ENCODE measurements around the gene RFTN2.
"Not testable (repeated sequence)": the region's sequence is repeated elsewhere in the genome, so short reads cannot be mapped to it uniquely, and the experiment has no call there.

RFTN2 gene, protein sequence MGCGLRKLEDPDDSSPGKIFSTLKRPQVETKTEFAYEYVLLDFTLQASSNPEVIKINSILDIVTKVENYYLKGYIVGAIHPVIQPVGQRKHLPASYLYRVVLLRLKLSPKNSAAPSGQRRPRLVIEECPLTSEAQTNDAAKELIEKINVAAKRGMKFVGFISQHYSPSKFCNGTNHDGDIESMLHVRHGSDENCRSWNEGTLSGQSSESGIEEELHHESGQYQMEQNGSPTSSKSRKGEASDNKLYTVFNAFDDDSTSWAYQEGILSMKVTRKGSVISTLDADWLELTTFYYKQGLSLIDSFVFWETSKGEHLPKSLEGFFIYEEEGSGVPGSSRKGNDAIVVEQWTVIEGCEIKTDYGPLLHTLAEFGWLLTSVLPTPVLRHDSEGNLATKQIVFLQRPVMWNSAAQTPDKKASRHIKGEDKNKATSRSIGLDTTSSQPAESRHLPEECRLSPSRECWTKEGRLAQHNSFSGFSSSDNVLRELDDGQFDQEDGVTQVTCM

DNA sequence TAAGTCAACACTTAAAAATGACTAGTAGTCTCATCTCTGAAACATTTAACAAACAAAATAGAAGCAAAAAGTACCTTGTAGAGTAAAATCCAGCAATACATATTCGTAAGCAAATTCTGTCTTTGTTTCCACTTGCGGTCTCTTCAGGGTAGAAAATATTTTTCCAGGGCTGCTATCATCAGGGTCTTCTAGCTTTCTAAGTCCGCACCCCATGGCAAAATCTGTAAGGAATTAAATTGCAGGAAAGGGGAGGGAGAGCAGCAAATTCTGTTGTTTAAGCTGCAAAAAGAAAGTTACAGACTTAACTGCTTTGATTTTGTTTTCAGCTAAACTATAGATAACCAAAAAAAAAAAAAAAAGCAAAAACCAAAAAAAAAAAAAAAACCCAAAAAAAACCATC is at the start of gene RFTN2:
Gene RFTN2 (minus strand): TSS at position 342 of the 400 bp plus-strand sequence. CDS start 129 bp downstream, at position 213.
- DNase-seq (ENCODE audit: low spot score) = no peak

DNA sequence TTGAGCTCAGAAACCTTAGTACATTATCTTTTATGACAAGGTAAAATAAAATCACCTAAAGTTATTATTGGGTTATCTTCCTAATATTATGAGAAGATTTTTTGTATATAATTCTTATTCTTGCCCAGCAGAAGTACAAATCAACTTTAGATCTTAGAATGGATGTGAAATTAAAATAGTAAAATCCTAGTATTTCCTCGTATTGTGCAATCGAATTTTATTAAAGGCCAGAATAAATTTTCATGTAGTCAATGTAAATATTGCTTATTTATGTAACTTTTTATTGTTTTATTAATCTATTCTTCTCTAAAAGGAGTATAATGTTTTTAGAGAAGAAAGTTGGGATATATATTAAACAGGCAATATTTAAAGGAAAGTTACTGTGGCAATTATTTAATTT is 42.5 kb upstream of the RFTN2 start:
- DNase-seq (ENCODE audit: low spot score) = no peak

DNA sequence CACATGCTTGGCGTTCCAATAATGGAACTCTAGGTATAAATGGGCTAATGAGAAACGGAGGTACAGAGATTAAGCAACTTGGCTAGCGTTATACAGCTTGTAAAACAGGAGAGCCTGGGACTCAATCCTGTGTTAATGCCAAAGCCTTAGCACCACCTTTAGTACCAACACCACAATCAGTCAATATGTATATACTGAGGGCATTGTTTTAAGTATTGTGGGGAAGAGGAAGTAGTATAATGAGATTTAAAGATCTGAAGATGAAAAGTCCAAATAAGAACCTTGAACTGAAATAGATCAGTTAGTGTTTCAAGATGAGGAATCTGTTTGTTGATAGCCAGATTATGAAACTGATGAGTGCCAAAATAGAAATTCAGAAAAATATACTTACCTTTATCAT is 37.9 kb upstream of the RFTN2 start:
- no peak for DNase-seq (ENCODE audit: low spot score)

DNA sequence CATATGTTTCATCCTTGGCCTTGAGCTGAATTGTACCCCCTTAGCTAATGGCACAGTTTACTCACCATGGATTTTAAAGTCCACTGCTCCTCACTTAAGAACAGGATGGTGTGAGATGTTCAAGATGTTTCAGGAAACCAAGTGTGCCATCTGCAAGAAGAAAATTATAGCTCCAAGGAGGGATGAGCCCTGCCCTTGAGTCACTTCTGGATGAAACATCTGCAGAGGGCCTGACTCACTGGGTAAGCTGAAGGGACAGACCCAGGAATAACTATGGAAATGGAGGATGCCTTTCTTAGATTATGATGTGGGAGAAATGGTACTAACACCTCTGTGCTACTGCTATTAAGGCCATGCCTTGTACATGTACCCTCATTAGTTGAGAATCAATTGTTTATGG is 36.2 kb upstream of the RFTN2 start:
- peak; percentile 37 for DNase-seq (ENCODE audit: low spot score)

DNA sequence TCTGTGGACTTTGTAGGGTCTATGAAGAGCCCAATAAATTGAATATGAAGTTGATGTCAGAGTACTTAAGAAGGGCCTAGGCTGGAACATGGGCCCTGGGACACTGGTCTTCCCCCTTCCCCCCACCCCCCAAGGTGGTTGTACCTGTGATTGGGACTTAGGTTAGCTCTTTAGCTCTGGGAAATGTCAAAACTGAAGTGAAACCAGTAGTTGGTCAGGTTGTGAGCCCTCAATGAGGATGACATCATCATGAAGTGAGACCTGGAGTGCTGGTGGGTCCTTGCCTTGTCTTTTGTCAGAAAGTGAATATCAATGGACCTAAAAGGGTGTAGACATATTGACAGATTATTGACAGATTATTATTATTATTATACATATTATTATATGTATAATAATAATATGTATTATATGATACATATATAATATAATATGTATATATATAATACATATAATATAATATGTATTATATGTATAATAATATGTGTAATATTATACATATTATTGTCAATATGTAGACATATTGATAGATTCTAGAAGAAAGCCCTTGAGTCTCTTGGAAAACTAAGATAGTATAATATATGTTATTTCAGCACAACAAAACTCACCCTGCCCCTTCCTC is 35.1 kb upstream of the RFTN2 start:
- no peak for DNase-seq (ENCODE audit: low spot score)

DNA sequence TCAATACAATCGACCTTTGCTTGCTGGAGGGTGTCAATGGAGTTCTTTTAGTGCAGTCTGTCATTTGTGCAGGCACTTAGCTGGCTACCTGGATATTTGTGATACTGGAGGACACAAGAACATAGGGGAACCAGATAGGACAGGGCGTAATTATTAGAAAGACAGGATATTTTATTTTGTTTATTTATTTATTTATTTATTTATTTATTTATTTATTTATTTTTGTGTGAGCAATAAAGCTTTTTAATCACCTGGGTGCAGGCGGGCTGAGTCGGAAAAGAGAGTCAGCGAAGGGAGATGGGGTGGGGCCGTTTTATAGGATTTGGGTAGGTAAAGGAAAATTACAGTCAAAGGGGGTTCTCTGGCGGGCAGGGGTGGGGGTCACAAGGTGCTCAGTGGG is 33.8 kb upstream of the RFTN2 start:
- not testable (repeated sequence) for DNase-seq (ENCODE audit: low spot score)

DNA sequence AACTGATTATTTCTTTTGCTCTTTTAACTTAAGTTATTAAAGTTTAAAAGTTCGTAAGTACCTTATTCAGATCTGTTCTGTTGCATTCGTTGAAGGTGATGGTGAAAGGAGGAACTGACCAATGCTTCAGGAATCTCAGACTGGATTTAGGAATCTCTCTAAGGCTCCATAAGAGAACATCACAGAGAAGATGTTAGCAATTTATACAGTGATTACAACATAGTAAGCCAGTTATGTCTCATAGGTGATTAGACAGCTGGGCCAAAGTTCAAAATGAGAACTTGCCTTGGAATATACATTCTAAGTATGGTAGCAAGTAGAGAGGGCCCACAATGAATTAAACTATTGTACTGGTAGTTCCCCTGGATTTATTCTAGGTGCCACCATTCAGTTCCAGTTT is 32.9 kb upstream of the RFTN2 start:
- DNase-seq (ENCODE audit: low spot score) = peak; percentile 39

DNA sequence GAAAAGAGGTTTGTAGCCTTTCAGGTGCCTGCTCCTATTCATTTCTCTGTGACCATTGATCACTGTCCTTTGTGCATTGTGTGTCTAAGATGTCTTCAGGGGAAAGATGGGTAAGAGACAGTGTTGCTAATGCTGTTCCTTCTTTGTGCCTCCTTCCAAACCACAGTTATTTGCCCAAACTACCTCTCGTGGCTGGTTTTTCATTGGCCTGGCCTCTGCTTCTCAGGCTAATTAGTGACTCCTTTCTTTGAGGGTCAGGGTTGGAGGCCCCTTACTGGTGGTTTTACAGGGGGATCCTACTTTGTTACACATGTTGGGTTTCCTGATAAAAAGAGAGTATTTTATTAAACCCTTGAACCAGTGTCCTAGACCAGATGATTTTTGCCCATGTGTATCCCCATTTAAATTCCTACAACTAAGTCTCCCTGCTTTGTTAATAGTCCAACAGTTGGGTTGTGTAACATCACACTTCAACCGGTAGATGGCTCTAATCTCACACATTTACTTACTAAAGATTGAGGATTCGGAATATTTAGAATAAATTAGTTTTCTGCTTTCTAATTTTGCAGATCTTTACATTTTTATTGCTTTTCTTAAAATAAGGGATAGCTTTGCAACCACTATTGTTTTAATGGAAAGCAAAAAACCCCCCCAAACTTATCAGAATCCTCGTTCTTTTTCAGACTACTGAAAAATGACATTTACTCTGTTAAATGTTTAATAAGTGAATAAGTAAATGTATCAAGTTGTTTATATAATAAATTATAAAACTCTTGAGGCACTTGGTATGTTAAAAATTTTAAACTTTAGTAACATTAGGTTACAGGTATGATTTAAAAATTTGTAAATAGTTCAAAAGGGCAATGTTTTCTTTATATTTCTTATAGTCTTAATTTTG is 32.2 kb upstream of the RFTN2 start:
- peak; percentile 27 for DNase-seq (ENCODE audit: low spot score)

DNA sequence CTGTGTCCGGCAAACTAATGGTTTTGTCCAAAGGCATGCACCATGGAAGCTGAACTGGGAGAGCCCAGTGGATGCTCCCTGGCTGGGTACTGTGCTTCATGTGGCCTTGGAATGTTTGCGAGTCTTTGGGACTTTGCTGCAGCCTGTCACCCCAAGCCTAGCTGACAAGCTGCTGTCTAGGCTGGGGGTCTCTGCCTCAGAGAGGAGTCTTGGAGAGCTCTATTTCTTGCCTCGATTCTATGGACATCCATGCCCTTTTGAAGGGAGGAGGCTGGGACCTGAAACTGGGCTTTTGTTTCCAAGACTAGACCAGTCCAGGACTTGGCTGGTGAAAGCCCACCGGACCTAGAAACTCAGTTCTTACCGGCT is 31.4 kb upstream of the RFTN2 start:
- DNase-seq (ENCODE audit: low spot score) = no peak

DNA sequence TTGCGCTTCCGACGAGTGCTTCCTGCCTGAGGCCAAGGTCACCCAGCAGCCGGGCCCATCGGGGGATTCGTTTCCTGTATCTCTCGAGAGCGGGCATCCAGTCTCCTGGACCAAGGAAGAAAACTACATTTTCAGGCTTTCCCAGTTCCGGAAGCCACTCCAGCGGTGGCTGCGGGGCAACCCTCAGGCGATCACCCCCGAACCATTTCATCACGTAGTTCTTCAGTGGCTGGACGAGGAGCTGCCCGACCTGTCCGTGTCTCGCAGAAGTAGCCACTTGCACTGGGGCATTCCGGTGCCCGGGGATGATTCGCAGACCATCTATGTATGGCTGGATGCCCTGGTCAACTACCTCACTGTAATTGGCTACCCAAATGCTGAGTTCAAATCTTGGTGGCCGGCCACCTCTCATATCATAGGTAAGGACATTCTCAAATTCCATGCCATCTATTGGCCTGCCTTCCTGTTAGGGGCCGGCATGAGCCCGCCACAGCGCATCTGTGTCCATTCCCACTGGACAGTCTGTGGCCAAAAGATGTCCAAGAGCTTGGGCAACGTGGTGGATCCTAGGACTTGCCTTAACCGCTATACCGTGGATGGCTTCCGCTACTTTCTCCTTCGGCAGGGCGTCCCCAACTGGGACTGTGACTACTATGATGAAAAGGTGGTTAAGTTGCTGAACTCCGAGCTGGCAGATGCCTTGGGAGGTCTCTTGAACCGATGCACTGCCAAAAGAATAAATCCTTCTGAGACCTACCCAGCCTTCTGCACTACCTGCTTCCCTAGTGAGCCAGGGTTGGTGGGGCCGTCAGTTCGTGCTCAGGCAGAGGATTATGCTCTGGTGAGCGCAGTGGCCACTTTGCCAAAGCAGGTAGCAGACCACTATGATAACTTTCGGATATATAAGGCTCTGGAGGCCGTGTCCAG is 30.8 kb upstream of the RFTN2 start:
- peak; percentile 22 for DNase-seq (ENCODE audit: low spot score)

DNA sequence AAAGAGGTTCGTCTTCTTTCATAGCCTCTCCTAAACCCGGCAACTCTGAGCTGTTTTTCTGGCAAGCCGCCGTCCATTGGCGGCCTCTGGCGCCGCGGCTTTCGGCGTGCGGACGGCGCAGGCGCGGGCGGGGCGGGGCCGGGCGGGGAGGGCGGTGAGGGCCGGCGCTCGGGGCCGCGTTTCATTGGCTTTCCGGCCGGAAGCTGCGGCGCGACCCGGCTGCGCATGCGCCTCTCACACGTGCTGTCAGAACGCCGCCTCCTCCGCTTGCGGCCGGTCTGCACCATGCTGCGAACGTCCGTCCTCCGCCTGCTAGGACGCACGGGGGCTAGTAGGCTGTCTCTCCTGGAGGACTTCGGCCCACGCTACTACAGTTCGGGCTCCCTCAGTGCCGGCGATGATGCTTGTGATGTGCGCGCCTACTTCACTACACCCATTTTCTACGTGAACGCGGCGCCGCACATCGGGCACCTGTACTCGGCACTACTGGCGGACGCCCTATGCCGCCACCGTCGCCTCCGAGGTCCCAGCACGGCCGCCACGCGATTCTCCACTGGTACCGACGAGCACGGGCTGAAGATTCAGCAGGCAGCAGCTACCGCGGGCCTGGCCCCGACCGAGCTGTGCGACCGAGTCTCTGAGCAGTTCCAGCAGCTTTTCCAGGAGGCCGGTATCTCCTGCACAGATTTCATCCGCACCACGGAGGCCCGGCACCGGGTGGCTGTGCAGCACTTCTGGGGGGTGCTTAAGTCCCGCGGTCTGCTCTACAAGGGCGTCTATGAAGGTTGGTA is 29.9 kb upstream of the RFTN2 start, which contains the start of gene MARS2:
Gene MARS2 (plus strand): TSS at position 249 of the 791 bp plus-strand sequence. CDS start 37 bp downstream, at position 286.
- DNase-seq (ENCODE audit: low spot score) = peak; percentile 99

DNA sequence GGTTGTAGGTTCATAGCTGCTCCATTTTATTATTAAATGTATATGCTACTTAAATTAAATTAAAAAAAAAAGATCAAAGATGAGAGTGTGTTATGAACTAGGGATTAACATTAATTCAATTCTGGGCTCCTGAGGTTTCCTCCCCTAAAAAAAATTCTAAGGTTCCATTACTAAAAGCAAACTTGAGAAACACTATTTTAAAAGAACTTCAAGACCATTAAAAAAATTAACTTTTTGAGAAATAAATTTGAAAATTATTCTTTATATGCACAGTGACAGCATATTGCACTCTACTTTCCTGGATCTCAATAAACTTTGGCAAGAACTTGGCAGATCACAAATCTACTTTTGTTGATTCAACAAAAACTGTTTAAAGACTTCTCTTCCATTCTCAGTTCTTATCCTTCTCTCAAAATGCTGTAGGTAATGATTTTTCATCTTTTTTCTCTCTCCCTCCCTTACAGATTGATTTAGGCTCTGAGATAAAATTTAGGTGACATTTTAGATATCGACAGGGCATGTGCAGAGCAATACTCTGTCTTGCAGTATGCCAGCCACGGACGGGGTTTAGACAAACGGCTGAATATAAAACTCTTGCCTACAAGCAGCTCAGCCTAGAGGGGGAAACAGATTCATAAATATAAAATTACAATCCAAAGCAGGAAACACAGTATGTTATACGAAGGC is 29.2 kb upstream of the RFTN2 start:
- DNase-seq (ENCODE audit: low spot score) = no peak

DNA sequence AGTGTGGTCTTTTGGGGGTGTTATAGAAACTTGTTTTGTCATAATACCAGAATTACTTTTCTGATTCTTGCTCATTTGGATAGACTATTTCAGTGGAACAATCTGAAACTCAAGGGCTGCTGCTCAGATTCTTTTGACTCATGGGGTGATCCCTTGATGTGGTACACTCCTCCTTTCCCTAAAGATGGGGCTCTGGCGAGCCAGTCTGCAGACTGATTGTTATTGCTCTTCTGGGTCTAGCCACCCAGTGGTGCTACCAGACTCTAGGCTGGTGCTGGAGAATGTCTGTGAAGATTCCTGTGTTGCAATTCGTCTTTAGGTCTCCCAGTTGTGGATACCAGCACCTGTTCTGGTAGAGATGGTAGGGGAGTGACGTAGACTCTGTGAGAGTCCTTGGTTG is 25.6 kb upstream of the RFTN2 start:
- DNase-seq (ENCODE audit: low spot score) = no peak

DNA sequence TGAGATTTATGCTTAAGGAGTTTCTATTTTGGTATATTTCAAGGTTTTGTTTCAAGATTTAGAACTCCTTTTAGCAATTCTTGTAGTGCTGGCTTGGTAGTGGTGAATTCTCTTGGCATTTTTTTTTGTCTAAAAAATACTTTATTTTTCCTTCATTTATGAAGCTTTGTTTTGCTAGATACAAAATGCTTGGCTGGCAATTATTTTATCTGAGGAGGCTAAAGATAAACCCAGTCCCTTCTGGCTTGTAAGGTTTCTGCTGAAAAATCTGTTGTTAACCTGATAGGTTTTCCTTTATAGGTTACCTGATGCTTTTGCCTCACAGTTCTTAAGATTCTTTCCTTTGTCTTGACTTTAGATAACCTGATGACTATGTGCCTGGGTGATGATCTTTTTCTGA is 24.3 kb upstream of the RFTN2 start:
- not testable (repeated sequence) for DNase-seq (ENCODE audit: low spot score)

DNA sequence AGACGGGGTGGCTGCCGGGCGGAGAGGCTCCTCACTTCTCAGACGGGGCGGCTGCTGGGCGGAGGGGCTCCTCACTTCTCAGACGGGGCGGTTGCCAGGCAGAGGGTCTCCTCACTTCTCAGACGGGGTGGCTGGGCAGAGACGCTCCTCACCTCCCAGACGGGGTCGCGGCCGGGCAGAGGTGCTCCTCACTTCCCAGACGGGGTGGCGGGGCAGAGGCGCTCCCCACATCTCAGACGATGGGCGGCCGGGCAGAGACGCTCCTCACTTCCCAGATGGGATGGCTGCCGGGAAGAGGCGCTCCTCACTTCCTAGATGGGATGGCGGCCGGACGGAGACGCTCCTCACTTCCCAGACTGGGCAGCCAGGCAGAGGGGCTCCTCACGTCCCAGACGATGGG is 21.2 kb upstream of the RFTN2 start:
- DNase-seq (ENCODE audit: low spot score) = not testable (repeated sequence)

DNA sequence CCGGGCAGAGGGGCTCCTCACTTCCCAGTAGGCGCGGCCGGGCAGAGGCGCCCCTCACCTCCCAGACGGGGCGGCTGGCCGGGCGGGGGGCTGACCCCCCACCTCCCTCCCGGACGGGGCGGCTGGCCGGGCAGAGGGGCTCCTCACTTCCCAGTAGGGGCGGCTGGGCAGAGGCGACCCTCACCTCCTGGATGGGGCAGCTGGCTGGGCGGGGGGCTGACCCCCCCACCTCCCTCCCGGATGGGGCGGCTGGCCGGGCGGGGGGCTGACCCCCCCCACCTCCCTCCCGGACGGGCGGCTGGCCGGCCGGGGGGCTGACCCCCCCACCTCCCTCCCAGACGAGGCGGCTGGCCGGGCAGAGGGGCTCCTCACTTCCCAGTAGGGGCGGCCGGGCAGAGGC is 20.6 kb upstream of the RFTN2 start:
- DNase-seq (ENCODE audit: low spot score) = not testable (repeated sequence)

DNA sequence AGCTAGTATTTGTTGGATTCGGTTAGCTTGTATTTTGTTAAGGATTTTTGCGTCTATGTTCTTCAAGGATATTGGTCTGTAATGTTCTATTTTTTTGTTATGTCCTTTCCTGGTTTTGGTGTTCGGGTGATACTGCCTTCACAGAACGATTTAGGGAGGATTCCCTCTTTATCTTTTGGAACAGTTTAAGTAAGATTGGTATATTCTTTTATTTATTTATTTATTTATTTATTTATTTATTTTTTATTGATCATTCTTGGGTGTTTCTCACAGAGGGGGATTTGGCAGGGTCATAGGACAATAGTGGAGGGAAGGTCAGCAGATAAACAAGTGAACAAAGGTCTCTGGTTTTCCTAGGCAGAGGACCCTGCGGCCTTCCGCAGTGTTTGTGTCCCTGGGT is 19.8 kb upstream of the RFTN2 start:
- DNase-seq (ENCODE audit: low spot score) = not testable (repeated sequence)

DNA sequence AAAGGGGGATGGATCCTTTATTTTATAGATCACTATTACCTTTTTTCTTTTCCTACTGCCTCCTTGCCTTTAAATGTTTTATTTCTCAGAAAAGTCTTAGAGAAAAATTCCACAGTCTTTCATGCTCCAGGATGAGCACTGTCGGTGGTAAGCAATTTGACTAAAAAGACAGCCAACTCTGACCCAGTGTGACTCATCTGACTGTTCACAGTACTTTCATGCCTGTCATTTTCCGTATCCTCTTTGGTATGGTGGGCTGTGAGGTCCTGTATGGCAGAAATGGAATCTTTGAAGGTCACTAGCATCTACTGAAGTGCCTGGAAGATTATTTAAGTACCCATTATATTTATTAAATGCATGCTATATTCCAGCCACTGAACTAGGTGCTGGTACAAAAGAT is 2.1 kb upstream of the RFTN2 start:
- DNase-seq (ENCODE audit: low spot score) = peak; percentile 53

DNA sequence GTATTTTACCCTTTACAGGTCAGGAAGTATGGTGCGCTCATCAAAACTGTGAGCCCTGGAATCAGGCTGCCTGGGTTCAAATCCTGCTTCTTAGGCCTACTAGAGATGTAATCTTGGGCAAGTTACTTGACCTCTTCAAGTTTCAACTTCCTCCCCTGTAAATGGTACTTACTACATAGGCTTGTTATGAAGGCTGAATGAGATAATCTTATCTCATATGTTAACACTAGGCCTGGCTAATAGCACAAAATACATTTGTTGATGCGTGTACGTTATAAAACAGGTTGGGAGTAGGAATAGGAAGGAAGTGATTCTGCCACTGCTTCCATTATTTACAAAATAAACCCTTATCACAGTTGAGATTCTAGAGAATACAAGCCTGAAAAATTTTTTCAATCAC is 1.7 kb upstream of the RFTN2 start:
- DNase-seq (ENCODE audit: low spot score) = no peak

DNA sequence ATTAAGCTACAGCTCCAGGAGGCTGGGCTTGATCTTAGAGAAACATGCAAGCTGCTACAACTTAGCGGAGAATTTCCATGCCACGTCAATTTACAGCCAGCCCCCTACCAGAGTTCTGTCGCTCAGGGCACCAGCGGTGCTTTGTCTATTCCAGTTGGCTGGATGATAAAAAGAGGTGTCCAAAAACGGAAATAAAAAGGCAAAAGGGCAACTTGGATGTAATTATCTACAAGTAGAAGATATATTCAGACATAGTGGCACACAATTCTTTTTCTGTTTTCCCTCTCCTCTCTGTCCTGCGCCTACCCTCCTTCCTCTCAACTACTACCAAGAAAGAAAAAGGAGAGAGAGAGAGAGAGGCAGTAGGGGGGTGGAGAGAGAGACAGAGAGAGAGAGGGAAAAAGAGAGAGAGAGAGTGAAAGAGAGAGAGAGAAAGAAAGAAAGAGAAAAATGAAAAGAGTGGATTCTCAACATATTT is 363 bp upstream of the RFTN2 start:
- peak; percentile 42 for DNase-seq (ENCODE audit: low spot score)

All from AG20443 (cell line).